HG03280 (cell line): Measurements from ENCODE around the gene C20orf202.

Experiments used
- ATAC-seq: cut with Tn5 transposase; IDR thresholded peaks from one replicate; pipeline ENCODE4 v1.9.1; 2021; ENCODE audit warnings: mild to moderate bottlenecking, moderate library complexity; ENCODE audit not compliant: unreplicated experiment

C20orf202 gene

DNA sequence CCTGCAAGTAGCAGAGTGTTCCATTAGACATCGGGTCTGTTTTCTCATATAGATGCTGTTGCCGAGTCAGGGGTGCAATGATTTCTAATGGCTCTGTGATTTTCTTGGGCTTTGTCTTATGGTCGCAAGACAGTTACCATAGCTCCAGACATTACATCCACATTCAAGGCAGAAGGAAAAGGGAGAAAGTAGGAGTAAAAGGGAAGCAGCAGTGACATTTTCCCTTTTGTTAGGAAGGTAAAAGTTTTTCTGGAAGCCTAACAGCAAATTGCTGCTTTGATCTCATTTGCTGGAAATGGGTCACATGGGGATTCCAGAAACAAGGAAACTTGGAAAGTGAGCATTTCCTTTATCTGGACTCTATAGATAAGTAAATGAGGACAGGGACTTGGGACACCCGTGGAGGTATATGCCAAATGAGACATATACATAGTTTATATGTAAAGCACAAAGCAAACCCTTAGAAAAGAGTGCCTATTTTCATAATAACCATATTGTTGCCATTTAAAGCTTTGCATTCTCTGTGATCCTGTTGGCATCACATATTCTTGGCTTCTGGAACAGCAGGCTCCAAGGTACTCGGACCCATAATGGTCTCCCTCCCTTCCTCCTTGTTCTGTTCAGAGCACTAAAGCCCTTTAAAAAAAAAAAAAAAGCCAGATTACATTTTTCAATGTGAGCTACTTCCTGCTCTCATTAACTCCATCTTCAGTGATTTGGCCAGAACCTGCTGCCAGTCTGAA lies at the start of gene C20orf202:
Gene C20orf202 (plus strand): TSS at position 693 of the 743 bp plus-strand sequence. CDS start 132 bp downstream, outside the sequence.
- no peak for ATAC-seq

DNA sequence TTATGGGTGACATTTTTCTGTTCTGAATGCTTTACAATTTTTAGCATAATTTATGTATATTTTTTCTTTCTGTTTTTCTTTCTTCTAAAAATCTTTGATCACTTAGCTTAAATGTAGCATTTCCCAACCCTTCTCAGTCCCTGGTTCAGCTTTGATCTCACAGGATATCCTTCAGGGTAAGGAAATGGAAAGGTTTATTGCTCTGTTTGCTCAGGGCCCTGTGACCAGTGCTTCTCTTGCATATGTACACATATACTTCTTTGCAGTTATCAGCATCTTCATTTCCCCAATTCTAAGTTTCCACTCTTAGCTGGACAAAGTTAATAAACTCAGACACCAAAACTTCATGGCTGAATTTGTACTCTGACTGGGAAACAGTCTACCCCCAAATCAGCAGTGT lies 49.0 kb upstream of the C20orf202 start:
- ATAC-seq = no peak

DNA sequence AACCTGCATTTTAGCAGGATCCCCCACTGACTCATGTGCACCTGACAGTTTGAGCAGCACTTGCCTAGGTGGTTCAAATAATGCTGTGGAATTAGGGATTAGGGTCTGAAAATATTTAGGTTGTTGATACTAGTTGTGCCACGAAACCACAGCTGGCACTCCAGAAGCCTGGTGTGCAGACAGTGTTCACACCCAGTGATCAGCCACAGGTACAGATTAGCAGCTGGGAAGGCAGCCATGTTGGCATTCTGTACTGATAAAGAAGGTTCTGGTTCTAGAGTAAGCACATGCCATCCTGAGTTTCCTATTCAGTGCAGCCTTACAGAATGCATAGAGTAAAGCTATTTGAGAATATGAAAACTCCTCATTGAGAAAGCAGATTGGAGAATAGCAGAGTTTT lies 48.6 kb upstream of the C20orf202 start:
- ATAC-seq = no peak

DNA sequence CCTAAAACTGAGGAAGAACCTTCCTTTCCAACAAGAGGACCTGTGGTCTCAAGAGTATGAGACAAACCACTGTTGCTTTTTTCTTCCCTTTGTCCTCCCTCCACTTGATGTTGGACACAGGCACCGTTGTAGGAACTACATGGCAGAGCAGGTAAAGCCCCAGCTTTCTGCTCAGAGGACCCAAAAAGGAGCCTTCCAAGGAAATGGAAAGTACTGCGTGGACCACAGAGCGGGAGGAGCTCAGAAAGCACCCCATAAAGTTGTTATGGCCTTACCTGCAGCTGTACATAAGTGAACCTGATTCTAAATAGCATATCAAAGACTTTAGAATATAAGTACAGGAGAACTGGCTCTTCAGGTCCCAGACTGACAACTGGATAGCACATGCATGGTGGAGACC lies 47.9 kb upstream of the C20orf202 start:
- no peak for ATAC-seq

DNA sequence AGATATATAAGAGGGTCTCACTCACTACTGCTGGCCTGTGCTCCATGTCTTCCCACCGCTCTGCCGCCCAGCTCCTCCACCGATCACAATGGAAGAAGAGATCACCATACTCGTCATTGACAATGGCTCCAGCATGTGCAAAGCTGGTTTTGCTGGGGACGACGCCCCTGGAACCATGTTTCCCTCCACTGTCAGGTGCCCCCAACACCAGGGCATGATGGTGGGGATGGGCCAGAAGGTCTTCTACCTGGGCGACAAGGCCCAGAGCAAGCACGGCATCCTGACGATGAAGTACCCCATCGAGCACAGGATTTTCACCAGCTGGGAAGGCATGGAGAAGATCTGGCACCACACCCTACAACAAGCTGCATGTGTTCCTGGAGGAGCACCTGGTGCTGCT lies 42.8 kb upstream of the C20orf202 start:
- ATAC-seq = no peak

DNA sequence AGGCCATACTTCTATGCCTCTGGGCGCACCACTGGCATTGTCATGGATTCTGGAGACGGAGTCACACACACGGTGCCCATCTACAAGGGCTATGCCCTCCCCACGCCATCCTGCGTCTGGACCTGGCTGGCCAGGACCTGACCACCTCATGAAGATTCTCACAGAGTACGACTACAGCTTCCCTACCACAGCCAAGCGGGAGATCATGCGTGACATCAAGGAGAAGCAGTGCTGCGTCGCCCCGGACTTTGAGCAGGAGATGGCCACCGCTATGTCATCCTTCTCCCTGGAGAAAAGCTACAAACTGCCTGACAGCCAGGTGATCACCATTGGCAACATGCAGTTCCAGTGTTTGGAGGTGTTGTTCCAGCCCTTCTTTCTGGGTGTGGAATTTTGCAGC lies 42.3 kb upstream of the C20orf202 start:
- no peak for ATAC-seq

DNA sequence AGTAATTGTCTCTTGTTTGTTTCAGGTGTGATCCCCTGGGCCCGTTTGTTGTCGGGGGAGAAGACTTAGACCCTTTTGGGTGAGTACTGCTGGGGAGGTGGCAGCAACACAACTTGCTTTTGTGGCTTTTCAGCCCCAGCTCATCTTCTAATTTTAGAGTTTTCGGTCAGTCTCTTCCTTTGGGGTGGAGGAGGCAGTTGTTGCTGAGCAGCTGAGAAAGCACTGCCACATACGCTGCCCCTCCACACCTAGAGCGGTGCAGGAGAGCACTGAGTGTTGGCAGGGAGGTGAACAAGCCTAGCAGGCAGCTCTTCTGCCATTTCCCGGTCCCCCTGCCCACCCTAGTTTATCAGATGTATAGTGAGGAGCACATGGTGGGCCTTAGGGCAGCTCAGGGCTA lies 40.1 kb upstream of the C20orf202 start:
- no peak for ATAC-seq

DNA sequence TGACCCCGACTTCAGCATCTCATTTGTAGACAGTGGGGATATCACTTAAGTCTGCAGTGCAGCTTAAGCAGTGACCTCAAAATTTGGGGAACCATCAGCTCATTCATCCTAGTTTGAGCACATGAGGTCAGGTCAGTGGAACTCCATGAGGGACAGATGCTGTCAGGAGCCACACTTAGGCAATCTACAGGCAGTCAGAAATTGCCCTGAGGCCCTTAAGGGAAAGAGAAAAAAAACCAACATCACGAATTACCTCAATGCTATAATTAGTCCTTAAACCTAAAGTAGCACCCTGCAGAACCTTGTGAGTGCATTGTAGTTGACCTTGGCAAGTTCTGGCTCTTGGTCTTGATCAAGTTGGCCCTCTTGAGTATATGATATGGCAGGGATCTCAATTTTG lies 39.6 kb upstream of the C20orf202 start:
- ATAC-seq = no peak

DNA sequence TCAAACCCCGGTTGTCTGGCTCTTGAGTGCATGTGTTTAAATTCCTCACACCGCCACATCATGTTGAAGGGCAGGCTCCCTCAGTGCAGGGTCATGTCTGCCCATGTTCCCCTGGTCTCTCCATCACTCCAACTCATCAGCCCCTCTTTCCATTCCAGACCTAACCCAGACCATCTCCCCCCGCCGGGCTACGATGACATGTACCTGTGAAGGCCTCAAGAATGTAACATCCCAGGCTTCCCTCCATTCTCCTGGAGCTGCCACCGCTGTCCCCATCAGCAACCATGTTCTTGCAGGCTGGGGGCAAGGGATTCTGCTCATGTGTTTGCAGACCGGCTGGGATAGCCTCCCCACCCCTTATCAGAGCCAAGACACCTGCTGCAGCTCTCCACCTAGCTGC lies 38.4 kb upstream of the C20orf202 start:
- ATAC-seq = no peak

DNA sequence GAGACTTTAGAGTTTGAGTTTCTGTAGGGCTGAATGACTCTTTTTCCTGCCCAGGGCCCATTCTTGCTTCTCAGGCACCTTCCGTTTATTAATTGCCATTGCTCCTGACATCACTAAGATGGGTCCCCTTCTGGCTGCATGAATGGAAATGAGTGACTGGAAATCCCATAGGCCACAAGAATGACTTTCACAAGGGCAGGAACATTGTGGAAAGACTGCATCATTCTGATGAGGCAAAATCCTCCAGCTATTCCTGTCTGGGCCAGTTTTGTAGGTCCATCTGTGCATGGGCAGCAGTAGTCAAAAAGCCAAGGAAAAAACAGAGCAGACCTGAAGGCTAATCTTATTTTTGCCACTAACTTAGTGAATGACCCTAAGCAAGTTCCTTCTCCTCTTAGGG lies 37.7 kb upstream of the C20orf202 start:
- ATAC-seq = no peak

DNA sequence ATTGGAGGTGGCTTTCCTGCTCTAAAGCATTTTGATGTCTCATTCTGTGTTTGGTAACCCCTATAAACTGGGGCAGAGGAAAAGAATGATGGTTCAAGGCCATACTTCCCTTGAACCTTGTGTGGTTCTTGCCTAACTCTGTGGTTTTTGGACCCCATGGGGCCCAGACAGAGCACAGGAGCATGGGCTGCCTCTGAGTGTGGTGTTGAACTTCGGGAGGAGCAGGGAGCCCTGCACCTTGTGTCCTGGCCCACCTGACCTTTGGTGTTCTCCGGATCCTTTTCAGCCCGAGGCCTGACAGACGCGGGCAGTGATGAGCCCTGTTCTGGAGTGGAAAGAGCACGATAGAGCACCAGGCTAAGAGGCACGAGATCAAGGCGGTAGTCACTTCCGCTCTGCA lies 37.3 kb upstream of the C20orf202 start:
- ATAC-seq = no peak

DNA sequence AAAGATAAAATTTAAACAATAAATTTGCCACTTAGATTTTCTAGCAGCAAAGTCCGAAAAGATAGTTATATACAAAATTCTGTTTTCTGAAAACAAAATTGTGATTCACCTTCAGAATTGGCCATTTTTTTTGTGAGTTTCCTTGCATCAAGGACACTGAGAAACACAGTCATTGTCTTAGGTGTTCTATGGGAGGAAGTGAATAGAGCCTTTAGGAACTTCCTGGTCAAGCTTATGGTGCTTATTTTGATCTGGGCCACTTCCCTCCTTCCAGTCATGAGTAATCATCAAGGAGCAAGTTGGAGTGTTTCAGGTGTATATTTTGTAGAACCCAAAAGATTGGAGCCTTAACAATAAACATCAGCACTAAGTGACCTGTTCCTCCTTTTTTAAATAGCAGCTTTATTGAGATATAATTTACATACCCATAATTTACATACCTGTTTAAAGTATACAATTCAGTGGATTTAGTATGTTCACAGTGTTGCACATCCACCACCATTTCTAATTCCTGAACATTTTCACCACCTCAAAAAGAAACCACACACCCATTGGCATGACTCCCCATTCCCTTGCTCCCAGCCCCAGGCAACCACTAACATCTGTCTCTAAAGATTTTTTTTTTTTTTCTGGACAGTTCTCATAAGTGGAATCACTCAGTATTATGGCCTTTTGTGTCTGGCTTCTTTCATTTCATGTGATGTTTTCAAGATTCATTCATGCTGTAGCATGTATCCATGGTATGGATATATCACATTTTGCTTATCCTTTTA lies 36.1 kb upstream of the C20orf202 start:
- ATAC-seq = no peak

DNA sequence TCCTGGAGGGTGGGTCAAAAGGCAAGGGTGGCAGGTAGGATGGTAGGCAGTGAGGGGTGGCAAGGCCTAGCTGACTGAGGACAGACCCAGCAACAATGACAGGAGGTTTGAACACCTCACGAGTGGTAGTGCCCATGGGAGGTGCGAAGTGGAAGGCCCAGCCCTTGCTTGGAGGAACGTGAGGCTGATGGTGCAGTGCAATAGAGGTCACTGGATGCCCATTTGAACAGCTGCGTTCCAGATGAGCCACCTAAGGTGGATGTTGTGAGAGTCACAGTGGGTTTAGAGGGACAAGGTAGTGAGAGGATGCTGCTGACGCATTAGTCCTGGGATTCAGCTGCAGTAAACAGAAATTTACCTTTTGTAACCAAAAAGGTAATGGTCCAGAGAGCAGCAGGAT lies 34.0 kb upstream of the C20orf202 start:
- ATAC-seq = no peak

DNA sequence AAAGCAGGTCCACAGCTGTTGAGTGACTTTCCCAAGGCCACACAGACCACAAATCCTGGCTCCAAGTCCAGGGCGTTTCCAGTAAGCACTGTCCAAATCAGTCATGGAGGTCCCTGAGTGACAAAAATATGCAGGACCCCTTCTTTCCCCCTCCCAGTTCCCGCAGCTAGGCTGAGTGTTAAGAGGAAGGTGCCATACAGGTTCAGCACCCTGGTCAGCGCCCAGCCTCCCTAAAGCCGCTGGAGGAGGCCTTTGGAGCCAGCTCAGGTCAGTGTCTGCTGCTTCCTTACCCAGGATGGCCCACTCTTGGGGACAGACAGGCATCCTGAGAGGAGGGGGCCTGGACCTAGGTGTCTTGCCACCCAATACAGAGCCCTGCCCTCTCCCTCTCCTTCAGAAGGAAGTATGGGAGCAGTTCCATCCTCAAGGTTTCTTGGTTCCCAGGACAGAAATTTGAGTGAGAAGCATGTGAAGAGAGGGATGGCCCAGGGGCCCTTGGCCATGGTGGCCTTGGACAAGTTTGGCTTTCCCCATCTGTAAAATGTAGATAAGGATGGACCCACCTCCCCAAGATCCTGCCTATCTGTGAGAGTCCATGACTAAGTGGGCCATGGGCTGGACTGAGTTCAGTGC lies 31.7 kb upstream of the C20orf202 start:
- ATAC-seq = no peak

DNA sequence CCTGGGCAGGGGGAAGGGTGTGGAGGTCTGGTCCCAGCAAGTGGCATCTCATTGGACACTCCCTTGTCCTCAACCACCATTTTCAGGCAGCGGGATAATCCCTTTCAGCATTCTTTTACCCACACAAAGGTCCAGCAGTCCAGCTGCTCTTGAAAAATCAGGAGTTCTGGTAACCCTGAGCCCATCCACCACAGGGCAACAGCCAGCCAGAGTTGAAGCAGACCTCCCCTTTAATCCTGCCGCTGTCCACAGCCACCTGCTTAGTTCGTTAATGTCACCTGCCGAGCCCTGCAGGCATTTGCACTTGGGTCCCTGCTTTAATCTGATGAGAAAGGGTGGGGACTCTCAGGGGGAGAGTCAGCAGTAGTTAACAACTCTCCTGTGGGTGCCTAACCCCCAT lies 29.6 kb upstream of the C20orf202 start:
- ATAC-seq = no peak

DNA sequence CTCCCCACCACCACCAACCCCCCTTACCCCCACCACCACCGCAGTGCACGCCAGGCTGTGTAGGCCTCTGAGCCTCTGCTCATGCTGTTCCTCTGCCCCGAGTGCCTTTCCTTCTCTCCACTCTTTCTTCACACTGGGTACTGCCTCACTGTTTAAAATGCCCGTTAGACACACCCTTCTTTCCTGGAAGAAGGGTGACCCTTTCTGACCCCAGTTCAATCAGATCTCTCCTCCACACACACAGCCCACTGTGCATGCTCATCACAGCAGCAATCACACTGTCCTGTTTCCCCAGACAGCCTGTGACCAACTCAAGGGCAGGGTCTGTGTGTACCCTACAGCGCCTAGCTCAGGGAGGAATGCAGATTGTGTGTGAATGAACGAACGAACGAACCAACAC lies 28.5 kb upstream of the C20orf202 start:
- ATAC-seq = no peak

DNA sequence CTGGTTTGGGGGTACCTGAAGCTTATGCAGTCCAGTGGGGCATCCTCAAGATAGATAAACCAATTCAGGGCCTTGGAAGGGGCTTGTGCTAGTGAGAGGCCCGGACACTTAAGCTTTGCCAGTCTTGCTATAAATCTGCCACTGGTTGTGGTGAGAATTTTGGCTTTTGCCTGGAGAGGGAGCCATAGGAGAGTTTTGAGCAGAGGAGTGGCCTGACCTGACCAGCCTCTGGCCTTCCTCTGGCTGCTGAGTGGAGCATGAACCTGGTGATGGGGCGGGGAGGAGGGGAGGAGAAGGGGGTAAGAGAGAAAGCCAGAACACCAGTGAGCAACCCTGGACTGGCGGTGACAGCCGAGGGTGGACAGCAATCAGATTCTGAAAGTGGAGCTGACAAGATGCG lies 25.6 kb upstream of the C20orf202 start:
- ATAC-seq = no peak

DNA sequence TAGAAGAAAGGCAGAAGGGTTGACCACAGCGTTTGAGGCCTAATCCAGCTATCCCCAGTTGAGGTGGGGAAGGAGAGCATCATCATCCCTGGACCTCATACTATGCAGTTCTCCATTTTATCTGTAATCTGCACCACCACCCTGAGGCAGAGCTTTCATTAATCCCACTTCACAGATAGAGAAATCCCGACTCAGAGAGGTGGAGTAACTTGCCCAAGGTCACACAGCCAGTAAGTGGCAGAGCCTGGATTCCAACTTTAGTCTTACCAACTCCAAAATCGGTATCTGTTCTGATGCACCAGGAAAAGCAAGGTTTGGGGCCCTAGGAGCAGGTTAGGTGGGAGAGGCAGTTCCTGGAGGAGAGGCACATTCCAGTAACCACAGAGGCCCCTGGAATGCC lies 25.2 kb upstream of the C20orf202 start:
- ATAC-seq = no peak

DNA sequence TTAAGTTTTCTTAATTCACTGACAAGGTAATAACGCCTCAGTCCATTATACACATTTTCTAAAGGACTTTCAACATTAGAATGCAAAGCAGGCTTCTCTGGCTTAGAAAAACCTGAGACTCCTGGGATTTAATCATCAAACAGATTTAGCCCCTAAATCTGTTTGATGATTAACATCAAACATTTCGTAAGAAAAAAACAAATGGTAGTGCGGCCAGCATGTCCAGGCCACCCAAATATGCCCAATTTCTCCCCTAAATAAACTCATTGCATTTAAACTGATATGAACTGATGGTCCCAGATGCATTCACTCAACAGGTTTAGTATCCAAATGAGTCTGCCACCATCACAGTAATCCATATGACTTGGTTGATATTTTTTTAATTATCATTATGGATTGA lies 24.6 kb upstream of the C20orf202 start:
- ATAC-seq = no peak

DNA sequence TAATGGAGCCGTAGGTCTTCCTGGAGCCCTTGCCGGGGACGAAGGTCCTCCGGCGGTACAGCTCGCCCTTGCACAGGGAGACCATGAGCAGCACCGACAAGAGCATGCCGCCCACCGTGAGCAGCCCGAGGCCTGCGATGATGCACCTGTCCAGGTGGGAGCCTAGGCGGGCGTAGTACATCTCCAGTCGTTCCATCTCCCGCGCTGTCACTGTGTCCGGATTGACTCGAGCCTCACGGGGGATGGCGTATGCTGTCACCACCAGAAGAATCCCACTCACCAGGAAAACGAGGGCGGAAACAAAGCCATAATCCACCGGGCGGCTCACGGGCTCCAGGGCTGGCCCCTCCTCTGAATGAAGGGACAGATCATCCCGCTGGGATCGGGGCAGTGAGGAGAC lies 22.3 kb upstream of the C20orf202 start:
- ATAC-seq = no peak

DNA sequence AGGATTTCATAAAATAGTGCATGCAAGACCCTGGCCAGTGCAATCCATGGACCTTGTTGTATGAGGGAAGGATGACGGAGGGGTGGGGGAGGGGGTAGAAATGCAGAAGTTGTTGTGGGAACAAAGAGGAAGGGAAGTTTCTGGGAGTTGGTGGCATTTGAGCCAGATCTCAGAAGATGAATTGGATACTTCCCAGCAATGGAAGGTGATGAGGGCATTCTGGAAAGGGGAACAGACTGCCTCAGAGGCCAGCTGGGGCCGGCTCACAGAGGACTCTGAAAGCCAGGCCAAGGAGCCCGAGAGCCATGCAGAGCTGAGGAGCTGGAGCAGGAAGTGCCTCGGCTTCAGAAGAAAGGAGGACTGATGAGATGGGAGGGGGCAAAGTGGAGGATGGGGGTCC lies 21.1 kb upstream of the C20orf202 start:
- ATAC-seq = no peak

DNA sequence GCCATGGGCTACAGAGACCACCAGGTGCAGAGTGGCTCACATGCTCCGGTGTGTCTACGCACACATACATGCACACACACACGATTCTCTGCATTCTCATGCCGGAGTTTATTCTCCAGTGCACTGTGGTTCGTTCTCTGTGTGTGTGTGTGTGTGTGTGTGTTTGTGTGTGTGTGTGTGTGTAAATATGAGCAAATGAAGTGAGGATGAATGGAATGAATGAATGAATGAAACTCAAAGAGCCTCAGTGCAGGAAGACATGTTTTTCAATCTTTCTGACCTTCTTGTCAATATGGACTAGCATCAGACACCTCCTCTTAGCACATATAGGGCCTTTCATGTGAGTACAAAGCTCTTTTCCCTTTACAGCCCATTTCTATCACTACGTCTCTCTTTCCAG lies 20.1 kb upstream of the C20orf202 start:
- ATAC-seq = no peak
